NB4 (cell line): ENCODE data around the gene RBFOX1.

Experiments used
- POLR2A ChIP-seq: IDR thresholded peaks from 2 replicates; pipeline ENCODE4 v1.6.1; 2011; ENCODE audit warnings: mild to moderate bottlenecking; ENCODE audit not compliant: insufficient read length; ENCODE audit errors: extremely low read depth
- TF ChIP-seq, protein P1 (sequence below): IDR thresholded peaks from one replicate; pipeline ENCODE4 v1.5.1; 2012; ENCODE audit warnings: low read depth, low read length

DNA sequence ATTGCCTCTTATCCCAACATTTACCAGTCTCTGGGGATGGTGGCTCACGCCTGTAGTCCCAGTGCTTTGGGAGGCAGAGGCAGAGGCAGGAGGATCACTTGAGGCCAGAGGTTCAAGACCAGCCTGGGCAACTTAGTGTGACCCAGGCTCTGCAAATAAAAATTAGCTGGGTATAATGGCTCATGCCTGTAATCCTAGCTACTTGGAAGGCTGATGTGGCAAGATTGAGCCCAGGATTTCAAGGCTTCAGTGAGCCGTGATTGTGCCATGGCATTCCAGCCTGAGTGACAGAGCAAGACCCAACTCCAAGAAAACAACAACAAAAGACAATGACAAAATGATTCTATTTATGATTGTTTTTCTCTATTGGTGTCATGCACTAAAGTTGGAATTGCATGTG is 244.9 kb downstream of the RBFOX1 start:
- no peak for TF ChIP-seq POLR2A
- TF ChIP-seq, protein P1, sequence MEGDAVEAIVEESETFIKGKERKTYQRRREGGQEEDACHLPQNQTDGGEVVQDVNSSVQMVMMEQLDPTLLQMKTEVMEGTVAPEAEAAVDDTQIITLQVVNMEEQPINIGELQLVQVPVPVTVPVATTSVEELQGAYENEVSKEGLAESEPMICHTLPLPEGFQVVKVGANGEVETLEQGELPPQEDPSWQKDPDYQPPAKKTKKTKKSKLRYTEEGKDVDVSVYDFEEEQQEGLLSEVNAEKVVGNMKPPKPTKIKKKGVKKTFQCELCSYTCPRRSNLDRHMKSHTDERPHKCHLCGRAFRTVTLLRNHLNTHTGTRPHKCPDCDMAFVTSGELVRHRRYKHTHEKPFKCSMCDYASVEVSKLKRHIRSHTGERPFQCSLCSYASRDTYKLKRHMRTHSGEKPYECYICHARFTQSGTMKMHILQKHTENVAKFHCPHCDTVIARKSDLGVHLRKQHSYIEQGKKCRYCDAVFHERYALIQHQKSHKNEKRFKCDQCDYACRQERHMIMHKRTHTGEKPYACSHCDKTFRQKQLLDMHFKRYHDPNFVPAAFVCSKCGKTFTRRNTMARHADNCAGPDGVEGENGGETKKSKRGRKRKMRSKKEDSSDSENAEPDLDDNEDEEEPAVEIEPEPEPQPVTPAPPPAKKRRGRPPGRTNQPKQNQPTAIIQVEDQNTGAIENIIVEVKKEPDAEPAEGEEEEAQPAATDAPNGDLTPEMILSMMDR: no peak
